NCI-H2227 (cell line): ENCODE results near the gene NUBP1.
"Not testable (repeated sequence)": the region's sequence is repeated elsewhere in the genome, so short reads cannot be mapped to it uniquely, and the experiment has no call there.

Experiments used
- DNase-seq: peaks from one replicate; lab custom pipeline; 2025; ENCODE audit not compliant: unreplicated experiment; lab: John Stamatoyannopoulos, UW

Gene NUBP1

GRCh38 chr16:10743610-10744369 is at the start of gene NUBP1:
TSS of gene NUBP1 (plus strand) at chr16:10743842. CDS start at chr16:10743864, 22 bp downstream.
- DNase-seq = peak; percentile 97

- no peak for DNase-seq
These were observed 49.8 kb upstream of the NUBP1 start for GRCh38 chr16:10693889-10694288.

GRCh38 chr16:10694306-10694705 is 49.3 kb upstream of the NUBP1 start:
- DNase-seq = no peak

GRCh38 chr16:10694830-10695229 is 48.8 kb upstream of the NUBP1 start, which contains the start of gene TEKT5:
TSS of gene TEKT5 (minus strand) at chr16:10694930. CDS start at chr16:10694873, 57 bp downstream.
- DNase-seq = no peak

GRCh38 chr16:10699756-10700155 is 43.9 kb upstream of the NUBP1 start:
- DNase-seq = no peak

- no peak for DNase-seq
These were observed 34.7 kb upstream of the NUBP1 start for GRCh38 chr16:10708969-10709368.

- DNase-seq = no peak
These were observed 15.4 kb upstream of the NUBP1 start for GRCh38 chr16:10728003-10728887.

- no peak for DNase-seq
These were observed 14.3 kb upstream of the NUBP1 start for GRCh38 chr16:10729104-10730048.

- no peak for DNase-seq
These were observed 11.9 kb upstream of the NUBP1 start for GRCh38 chr16:10731790-10732189.

GRCh38 chr16:10737068-10737625 is 6.5 kb upstream of the NUBP1 start:
- peak; percentile 77 for DNase-seq

GRCh38 chr16:10738231-10739077 is 5.2 kb upstream of the NUBP1 start:
- DNase-seq = no peak

GRCh38 chr16:10740000-10740844 is 3.4 kb upstream of the NUBP1 start:
- no peak for DNase-seq

- no peak for DNase-seq
These were observed 2.8 kb upstream of the NUBP1 start for GRCh38 chr16:10740845-10741208.

- not testable (repeated sequence) for DNase-seq
These were observed 2.4 kb upstream of the NUBP1 start for GRCh38 chr16:10741249-10741648.

- no peak for DNase-seq
These were observed 1.8 kb upstream of the NUBP1 start for GRCh38 chr16:10741844-10742243.

GRCh38 chr16:10743227-10743609 is 424 bp upstream of the NUBP1 start:
- no peak for DNase-seq

- peak; percentile 75 for DNase-seq
These were observed 858 bp downstream of the NUBP1 start for GRCh38 chr16:10744370-10745030.

GRCh38 chr16:10745841-10746240 is 2.2 kb downstream of the NUBP1 start:
- DNase-seq = no peak
